HG02798 (cell line): ENCODE measurements around the gene LMNB1.
"Not testable (repeated sequence)": the region's sequence is repeated elsewhere in the genome, so short reads cannot be mapped to it uniquely, and the experiment has no call there.

ENCODE experiments used
- ATAC-seq: cut with Tn5 transposase; IDR thresholded peaks from one replicate; pipeline ENCODE4 v1.9.1; 2021; ENCODE audit warnings: mild to moderate bottlenecking; ENCODE audit not compliant: unreplicated experiment, poor library complexity

The LMNB1 gene, protein sequence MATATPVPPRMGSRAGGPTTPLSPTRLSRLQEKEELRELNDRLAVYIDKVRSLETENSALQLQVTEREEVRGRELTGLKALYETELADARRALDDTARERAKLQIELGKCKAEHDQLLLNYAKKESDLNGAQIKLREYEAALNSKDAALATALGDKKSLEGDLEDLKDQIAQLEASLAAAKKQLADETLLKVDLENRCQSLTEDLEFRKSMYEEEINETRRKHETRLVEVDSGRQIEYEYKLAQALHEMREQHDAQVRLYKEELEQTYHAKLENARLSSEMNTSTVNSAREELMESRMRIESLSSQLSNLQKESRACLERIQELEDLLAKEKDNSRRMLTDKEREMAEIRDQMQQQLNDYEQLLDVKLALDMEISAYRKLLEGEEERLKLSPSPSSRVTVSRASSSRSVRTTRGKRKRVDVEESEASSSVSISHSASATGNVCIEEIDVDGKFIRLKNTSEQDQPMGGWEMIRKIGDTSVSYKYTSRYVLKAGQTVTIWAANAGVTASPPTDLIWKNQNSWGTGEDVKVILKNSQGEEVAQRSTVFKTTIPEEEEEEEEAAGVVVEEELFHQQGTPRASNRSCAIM

GRCh38 chr5:126776499-126777256 is at the start of gene LMNB1:
Gene LMNB1, plus strand, starts transcription at chr5:126777136. Its CDS starts 373 bp downstream, at chr5:126777509.
- peak; percentile 72 for ATAC-seq

GRCh38 chr5:126732716-126733115 is 44.2 kb upstream of the LMNB1 start:
- ATAC-seq, result no peak

GRCh38 chr5:126734573-126734972 is 42.4 kb upstream of the LMNB1 start:
- not testable (repeated sequence) for ATAC-seq

- no peak for ATAC-seq
Observed at GRCh38 chr5:126736141-126736540, 40.8 kb upstream of the LMNB1 start.

GRCh38 chr5:126741361-126741760 is 35.6 kb upstream of the LMNB1 start:
- no peak for ATAC-seq

DNA sequence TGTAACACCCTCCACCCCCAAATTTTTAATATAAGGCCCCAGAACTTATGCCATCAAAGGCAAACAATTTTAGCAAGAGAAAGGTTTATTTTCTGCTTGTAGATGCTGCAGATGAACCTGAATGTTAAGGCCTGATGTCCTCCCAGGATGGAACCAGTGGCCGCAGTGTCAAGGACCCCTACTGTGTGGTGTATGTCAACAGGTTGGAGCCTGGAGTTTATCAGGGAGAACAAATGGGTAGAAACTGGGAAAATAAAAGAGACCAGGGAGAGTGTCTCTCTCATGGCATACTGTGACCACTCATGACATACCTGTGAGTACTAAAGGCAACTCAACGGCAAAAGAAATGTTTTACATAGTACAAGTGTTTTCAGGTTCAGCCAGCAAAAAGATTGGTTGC is 34.5 kb upstream of the LMNB1 start:
- ATAC-seq, result no peak

DNA sequence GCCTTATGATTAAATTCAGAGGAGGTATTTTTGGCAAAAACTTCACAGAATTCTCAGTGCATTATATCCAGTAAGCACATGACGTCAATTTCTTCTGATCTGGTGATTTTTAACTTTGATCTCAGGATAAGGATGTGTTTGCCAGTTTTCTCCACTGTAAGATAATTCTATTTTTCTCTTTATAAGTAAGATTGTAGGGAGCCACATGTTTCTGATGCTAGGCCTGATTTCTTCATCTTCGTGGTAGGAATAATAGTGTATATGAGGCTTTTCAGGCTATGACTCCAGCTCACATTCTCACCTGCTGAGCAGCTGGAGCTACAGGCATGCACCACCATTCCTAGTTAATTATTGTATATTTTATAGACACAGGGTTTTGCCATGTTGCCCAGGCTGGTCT is 32.1 kb upstream of the LMNB1 start:
- no peak for ATAC-seq

DNA sequence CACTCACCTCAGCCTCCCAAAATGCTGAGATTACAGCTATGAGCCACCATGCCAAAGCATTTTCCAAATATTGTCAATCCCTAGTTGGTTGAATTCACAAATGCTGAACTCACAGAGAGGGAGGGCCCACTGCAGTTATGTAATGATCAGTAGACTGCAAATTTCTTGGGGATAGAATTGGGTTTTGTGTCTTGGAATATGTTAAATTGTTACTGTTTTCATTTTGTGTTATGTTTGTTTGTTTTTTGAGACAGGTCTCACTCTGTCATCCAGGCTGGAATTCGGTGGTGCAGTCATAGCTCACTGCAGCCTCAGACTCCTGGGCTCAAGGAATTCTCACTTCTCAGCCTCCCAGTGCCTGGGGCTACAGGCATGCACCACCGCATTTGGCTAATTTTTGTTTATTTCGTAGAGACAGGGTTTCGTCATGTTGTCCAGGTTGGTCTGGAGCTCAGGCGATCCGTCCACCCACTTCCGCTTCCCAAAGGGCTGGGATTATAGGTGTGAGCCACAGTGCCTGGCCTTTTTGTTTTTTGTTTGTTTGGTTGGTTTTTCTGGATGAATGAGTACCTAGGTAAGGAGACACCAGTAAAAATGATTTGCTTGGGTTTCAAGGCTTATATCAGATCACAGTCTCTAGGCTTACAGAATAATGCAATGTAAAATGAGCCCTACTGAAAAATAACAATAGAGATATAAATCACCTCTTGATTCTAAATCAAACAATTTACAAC is 31.5 kb upstream of the LMNB1 start:
- no peak for ATAC-seq

- ATAC-seq, result no peak
Observed at GRCh38 chr5:126746290-126746689, 30.6 kb upstream of the LMNB1 start.

- ATAC-seq, result no peak
Observed at GRCh38 chr5:126752081-126752785, 24.7 kb upstream of the LMNB1 start.

DNA sequence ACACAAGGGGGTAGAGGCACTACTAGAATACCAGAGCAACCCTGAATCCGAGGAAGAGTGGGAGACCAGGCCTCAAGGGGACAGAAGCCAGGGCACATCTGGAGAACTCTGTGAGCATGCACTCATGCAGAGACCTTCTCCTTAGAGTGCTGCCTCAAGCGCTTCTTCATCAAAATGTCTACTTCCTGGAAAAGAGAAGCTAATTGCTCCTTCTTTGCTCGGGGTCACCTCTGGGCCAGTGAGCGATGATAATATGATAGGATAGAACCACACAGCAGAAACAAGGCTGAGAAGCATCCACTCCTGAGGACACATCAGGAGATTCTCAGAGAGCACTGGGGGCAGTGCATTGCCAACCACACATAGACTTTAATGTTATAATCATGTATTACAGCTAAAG is 23.7 kb upstream of the LMNB1 start:
- ATAC-seq, result no peak

DNA sequence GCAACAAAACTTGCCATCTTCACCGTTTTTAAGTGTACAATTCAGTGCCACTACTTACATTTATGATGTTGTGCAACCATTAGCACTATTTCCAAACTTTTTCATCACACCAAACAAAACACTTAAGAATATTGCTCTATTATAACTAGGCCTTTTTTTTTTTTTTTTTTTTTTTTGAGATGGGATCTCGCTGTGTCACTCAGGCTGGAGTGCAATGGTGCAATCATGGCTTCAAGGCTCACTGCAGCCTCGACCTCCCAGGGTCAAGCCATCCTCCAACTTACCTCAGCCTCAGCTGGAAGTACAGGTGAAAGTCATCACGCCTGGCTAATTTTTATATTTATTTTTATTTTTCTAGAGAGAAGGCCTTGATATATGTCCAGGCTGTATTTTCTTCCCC is 22.3 kb upstream of the LMNB1 start:
- no peak for ATAC-seq

GRCh38 chr5:126755593-126755992 is 21.3 kb upstream of the LMNB1 start:
- no peak for ATAC-seq

DNA sequence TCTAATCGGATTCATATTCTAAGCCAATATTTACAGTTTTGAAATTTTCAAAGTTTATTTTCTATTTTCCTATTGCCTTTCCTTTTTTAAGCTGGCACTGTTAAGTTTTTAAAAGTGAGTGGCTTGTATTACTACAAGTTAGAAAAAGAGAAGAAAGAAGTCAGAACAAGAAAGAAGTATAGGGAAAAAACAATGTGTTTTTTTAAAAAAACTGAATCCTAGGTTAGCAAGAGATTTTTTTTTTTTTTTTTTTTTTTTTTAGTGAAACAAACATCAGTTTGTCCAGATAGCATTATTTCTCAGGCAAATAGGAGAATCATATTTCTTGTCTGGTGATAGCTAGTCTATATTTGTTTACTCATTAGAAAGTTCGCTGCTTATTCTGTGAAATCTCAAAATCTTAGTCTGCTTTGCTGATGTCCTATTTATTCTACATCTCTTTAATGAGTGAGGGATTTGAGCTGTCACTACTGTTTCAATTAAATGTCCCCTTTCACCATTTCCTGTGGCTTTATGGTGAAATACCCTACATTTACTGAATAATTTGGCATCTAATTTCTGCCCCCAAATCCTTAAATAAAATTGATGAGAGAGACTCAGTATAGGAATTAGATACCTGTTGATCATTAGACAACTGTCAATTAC is 19.1 kb upstream of the LMNB1 start:
- no peak for ATAC-seq

DNA sequence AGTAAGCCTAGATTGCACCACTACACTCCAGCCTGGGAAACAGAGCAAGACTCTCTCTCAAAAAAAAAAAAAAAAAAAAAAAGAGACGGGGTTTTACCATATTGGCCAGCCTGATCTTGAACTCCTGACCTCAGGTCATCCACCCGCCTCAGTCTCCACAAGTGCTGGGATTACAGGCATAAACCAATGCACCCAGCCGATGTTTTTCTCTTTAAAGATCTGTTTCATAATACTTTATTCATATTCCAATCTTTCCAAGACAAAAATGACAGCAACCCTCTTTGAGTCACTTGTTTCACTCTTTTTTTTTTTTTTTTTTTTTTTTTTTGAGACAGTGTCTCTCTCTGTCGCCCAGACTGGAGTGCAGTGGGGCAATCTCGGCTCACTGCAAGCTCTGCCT is 13.6 kb upstream of the LMNB1 start:
- ATAC-seq, result no peak

GRCh38 chr5:126769703-126770102 is 7.2 kb upstream of the LMNB1 start:
- no peak for ATAC-seq

DNA sequence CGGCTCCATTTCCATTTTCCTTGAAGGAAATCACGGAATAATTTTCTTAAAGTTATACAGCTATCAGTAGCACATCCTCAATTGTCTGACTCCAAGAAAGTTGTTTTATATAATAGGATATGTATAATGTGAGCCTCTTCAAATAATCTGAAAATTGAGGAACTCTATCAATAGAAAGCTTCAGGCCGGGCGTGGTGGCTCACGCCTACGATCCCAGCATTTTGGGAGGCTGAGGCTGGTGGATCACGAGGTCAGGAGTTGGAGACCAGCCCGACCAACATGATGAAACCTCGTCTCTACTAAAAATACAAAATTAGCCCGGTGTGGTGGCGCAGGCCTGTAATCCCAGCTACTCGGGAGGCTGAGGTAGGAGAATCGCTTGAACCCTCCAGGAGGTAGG is 3.4 kb upstream of the LMNB1 start:
- not testable (repeated sequence) for ATAC-seq

GRCh38 chr5:126774595-126774994 is 2.3 kb upstream of the LMNB1 start:
- not testable (repeated sequence) for ATAC-seq

- ATAC-seq, result peak; percentile 17
Observed at GRCh38 chr5:126777257-126777974, 480 bp downstream of the LMNB1 start.
